H1 (cell line): ENCODE results near the gene SLITRK1. TPM values are rescaled to one million over a fixed set of nuclear protein-coding genes. Genes with fewer than 3 reads are reported as not detected.

Experiments used
- CTBP2 ChIP-seq: IDR thresholded peaks from 2 replicates; pipeline ENCODE4 v1.7.0; 2011; ENCODE audit warnings: borderline replicate concordance, mild to moderate bottlenecking, moderate library complexity, mixed read lengths, low read length; ENCODE audit not compliant: insufficient read depth, insufficient read length
- JUN ChIP-seq: IDR thresholded peaks from 2 replicates; pipeline ENCODE4 v1.6.1; 2011; ENCODE audit warnings: low read depth, mild to moderate bottlenecking, improper control_type of control experiment, low read length
- KDM1A ChIP-seq: fragments of 200-600, 300-600 bp; sonication (generic); IDR thresholded peaks from 2 replicates; pipeline ENCODE4 v1.7.1; 2016; ENCODE audit warnings: mild to moderate bottlenecking, low read length, borderline replicate concordance
- SP1 ChIP-seq: IDR thresholded peaks from 2 replicates; pipeline ENCODE4 v1.6.1; 2011; ENCODE audit warnings: low read depth, low read length
- ZNF274 ChIP-seq: IDR thresholded peaks from 2 replicates; pipeline ENCODE4 v1.7.0; 2012; ENCODE audit warnings: low read length, borderline replicate concordance; ENCODE audit errors: extremely low read depth
- polyA plus RNA-seq, 7 experiments: library from polyadenylated mRNA; depleted of rRNA in 3 of 7; stranded (reverse) in 5 of 7; unstranded in 2 of 7; fragments of >200 nt in 5 of 7; fragments of 200-250 nt in 2 of 7; gene quantifications; 1 replicate in 5 of 7; 2 replicates in 1 of 7; 4 replicates in 1 of 7; pipeline versions ENCODE4 v1.2.1 to v1.2.3, GENCODE V29; 2011 to 2013; ENCODE audit warnings: missing spikeins in 2 of 7, mixed read lengths in 2 of 7
- total RNA-seq: library from RNA; stranded (reverse); fragmentation: NEBNext Ultra II Directional; extraction: Animal tissue kit (Norgen Biotek cat#: 25700); gene quantifications from 2 replicates; pipeline ENCODE4 v1.2.1, GENCODE V29; 2021
- TF ChIP-seq, protein P1 (sequence below): IDR thresholded peaks from 2 replicates; pipeline ENCODE4 v1.6.1; 2012; ENCODE audit warnings: inconsistent platforms

SLITRK1 gene
- total and polyA plus RNA-seq, 2 of the 8 experiments (the other 6 are each of a cell fraction or from before 2014, with no cell fraction given), result 3.4 to 4.2 TPM

- TF ChIP-seq CTBP2 (no peak), ZNF274 (no peak), SP1 (no peak), JUN (no peak), KDM1A (no peak)
- TF ChIP-seq, protein P1, sequence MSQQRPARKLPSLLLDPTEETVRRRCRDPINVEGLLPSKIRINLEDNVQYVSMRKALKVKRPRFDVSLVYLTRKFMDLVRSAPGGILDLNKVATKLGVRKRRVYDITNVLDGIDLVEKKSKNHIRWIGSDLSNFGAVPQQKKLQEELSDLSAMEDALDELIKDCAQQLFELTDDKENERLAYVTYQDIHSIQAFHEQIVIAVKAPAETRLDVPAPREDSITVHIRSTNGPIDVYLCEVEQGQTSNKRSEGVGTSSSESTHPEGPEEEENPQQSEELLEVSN, result no peak
- TF ChIP-seq, all 59 proteins: peak for 0
These were observed 13.8 kb upstream of the SLITRK1 start (continued) for GRCh38 chr13:83895994-83896580.
